Measurements from ENCODE around the gene GSTM5.

- TF ChIP-seq CTCF (conservative IDR thresholded peaks at IDR 0.05; ENCODE audit: low read depth, low read length) (no peak), EZH2 (IDR thresholded peaks at IDR 0.05; ENCODE audit: low read length, unreplicated experiment) (no peak)
Measured at GRCh38 chr1:109760581-109761226, 48.7 kb downstream of the GSTM5 start.
